NCI-H510A treated with DMSO at 0.1 percent for 48 hours (cell line): ENCODE data around the gene TMEM263.
"Not testable (repeated sequence)": the region's sequence is repeated elsewhere in the genome, so short reads cannot be mapped to it uniquely, and the experiment has no call there.

Experiments used
- DNase-seq: peaks from one replicate; lab custom pipeline; 2025; lab: John Stamatoyannopoulos, UW

Gene TMEM263

GRCh38 chr12:106955377-106956047 lies at the start of gene TMEM263:
Gene TMEM263 (plus strand): TSS chr12:106955907. CDS start chr12:106967117, 11,210 bp downstream.
- peak; percentile 92 for DNase-seq

DNA sequence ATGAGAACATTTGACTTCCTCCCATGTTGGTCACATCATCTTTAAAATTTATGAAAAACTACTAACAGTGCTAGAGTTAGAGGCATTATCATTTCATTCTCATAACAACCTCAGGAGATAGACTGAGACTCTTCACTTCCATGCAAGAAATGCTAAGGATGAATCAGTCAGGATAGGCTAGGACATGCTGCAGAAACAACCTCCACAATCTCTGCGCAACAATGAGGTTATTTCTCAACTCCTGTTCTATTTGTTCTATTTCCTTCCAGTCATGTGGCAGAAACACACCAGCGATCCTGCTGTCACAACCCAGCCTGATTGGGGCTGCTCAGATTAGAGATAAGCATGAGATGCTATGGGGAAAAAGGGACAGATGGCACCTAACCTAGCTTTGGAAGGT lies 49.0 kb upstream of the TMEM263 start:
- DNase-seq: no peak

DNA sequence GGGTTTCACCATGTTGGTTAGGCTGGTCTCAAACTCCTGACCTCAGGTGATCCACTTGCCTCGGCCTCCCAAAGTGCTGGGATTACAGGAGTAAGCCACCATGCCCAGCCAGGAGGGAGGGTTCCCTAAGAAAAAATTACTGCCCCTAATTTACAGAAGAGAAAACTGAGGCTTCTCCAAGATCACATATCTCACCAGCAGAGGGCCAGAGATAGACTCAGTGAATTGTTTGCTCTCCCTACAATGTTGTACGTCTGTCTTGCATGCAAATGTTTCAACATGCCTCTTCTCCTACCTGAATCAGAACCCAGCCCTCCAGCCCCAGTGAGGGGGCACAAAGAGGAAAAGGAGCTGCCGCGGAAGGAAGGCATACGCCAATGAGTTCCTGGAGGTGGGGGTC lies 48.3 kb upstream of the TMEM263 start:
- DNase-seq: no peak

- DNase-seq: no peak
Measured at GRCh38 chr12:106907846-106908245, 47.9 kb upstream of the TMEM263 start.

DNA sequence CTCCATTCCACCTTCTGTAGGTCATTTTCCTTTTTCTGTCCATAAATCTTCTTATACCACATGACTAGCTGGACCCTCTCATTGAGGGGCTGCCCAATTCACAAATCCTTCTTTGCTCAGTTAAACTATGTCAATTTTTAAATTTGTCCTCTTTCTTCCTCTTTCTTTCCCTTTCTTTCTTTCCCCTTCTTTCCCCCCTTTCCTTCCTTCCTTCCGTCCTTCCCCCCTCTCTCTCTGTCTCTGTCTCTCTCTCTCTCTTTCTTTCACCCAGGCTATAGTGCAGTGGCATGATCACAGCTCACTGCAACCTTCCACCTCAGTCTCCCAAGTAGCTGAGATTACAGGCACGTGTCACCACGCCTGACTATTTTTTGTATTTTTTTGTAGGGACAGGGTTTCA lies 47.1 kb upstream of the TMEM263 start:
- no peak for DNase-seq

GRCh38 chr12:106910202-106910601 lies 45.5 kb upstream of the TMEM263 start:
- no peak for DNase-seq

DNA sequence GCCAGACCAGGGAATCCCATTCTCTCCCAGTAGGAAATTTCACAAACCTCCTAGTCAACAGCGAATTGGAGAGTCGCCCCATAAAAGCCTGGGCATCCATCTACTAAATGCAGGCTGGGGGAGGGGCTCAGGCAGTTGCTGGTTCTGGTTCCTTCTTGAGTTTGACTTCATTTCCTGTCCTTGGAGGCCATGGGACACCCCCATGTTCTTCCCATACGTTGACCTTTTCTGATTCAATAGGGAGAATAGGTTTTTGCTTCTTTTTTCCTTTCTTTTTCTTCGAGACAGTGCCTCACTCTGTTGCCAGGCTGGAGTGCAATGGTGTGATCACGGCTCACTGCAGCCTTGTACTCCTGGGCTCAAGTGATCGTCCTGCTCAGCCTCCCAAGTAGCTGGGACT lies 44.1 kb upstream of the TMEM263 start:
- no peak for DNase-seq

DNA sequence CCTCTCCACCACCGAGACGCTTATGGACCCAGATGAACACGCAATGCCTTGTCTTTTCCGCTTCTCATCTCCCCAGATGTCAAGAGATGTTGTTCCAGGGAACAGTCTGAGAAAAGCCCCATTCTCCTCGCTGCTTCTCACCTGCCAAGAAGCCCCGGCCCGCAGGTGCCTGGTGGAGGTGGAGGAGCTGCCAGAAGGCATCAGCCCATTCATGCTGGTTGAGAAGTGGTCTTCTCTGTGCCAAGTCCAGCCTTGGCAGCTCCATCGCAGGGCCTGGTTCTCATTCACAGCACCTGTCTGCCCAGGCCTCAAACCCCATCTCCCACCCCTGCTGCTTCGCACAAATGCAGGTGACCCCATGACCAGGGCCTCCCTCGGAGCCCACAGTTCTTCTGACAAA lies 42.3 kb upstream of the TMEM263 start:
- DNase-seq: no peak

DNA sequence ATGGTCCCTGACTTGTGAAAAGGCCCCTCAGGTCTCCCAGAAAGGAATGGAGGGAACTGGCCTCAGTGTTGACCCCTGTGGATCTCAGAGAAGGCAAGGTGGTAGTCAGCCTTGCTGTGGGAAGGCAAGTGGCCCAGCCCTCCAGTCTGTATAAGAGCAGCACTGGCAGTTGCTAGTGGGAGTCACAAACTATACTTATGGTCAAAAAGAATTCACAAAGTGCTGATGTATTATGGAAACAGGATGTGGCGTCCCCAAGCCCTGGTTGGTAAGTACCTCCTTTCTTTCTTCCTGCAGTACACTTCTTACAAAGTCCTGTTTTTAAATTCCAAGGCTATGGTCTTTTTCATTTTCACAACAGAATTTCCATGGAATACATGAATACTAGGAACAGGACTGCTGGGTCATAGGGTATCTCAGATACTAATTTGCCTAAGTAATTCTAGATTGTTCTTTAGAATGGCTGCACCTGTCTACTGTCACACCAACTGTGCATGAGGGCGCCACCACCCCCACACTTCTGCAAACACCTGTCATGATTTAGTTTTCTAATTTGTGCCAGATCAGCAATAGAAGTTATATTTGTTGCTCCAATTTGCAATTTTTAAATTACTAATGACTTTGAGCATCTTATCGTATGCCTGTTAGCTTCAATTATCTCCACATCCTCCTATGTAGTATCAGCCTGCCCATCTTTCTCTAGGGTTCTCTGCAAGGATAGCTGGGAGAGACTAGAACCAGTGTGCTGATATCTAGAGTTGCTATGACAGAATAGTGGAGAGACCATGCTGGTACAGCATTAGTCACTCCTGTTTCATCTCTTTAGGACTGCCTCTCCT lies 40.7 kb upstream of the TMEM263 start:
- no peak for DNase-seq

DNA sequence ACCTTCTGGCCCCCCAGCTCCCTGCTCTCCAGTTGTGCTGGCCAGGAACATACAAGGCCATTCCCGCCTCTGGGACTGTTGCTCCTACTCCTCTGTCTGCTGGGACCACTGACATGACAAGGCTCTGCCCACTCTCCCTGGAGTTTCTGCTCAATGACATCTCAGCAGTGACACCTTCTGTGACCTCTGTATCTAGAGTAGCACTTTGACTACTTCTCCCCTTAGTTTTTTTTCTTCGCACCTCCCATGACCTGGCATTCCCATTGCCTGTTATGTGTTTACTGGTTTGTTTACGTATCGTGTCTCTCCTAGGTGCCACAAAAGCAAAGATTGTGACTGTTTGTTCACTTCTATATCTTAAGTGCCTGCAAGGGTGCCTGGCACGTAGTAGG lies 40.1 kb upstream of the TMEM263 start:
- DNase-seq: no peak

DNA sequence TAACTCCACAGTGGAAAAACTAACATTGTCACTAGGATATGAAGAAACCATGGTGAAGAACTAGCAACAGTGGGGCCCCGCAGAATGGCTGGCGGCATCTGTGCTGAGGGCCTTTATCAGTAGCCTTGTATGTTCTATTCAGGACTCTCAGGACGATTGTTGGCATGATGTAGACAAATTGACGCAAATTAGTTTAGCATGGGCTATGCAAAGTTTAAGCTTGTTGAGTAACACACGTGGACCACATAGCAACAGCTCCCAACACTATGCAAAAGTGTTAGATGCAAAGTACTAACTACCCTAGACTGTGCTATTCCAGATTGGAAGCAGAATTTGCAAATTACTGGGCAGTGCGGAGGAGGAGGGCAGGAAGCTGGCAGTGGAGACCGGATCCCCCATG lies 38.2 kb upstream of the TMEM263 start:
- no peak for DNase-seq

DNA sequence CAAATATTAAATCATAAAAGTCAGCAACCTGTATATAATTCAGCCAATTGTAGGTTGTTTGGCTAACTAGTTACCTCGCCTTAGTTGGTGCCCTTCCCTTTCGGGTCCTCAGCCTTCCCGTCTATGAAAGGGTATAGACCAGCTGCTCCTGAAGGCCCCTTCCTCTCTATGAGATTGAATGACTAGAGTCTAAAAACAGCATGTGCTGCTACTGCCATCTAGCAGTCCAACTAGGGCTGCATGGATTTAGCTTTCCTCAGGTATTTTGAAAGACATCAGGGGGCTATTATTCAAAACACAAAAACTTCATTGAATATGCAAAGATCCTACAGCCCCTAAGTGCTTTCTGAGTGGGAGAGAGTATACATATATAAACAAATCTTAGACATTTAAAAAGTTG lies 37.0 kb upstream of the TMEM263 start:
- peak; percentile 39 for DNase-seq

GRCh38 chr12:106919910-106920544 lies 35.7 kb upstream of the TMEM263 start:
- DNase-seq: peak; percentile 16

- DNase-seq: not testable (repeated sequence)
Measured at GRCh38 chr12:106921976-106922375, 33.7 kb upstream of the TMEM263 start.

- DNase-seq: not testable (repeated sequence)
Measured at GRCh38 chr12:106923594-106923993, 32.1 kb upstream of the TMEM263 start.

DNA sequence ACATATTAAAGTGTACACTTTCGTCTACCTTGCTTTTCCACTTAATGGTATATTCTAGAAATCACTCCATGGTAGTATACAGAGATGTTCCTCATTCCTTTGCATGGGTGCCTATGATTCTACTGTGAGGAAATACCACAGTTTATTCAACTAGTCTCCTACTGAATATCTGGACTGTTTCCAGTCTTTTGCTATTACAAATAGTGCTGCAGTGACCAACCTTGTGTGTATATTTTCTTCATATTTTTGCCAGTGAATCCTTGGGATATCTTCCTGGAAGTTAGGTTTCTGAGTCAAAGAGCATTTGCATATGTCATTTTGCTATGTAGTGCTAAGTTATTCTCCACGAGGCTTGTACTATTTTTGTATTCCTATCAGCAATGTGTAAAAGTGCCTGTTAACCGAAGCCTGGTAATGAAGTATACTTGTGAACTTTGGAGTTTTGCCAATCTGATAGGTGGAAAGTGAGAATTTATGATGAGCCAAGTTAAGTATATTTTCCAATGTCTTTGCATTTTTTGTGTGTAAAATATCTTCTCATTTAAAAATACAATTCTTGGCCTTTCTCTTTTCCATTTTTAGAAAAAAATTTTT lies 31.3 kb upstream of the TMEM263 start:
- no peak for DNase-seq

DNA sequence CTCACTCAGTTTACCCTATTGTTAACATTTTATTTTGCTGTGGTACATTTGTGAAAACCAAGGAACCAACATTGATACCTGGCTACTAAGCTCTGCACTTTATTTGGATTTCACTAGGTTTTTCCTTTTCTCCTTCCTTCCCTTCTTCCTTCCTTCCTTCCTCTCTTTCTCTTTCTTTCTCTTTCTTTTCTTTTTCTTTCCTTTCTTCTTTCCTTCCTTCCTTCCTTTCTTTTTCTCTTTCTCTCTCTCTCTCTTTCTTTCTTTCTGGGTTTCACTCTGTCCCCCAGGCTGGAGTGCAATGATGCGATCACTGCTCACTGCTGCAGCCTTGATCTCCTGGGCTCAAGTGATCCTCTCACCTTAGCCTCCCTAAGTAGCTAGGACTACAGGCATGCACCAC lies 29.1 kb upstream of the TMEM263 start:
- no peak for DNase-seq

DNA sequence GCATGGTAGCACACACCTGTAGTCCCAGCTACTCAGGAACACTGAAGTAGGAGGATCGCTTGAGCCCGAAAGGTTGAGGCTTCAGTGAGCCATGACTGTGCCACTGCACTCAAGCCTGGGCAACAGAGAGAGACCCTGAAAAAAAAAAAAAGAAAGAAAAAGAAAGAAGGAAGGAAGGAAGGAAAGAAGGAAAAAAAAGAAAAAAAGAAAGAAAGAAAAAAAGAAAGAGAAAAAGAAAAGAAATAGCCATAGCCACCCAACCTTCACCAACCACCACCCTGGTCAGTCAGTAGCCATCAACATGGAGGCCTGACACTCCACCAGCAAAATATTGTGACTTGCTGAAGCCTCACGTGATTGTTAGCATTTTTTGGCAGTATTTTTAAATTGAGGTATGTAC lies 21.4 kb upstream of the TMEM263 start:
- DNase-seq: no peak

DNA sequence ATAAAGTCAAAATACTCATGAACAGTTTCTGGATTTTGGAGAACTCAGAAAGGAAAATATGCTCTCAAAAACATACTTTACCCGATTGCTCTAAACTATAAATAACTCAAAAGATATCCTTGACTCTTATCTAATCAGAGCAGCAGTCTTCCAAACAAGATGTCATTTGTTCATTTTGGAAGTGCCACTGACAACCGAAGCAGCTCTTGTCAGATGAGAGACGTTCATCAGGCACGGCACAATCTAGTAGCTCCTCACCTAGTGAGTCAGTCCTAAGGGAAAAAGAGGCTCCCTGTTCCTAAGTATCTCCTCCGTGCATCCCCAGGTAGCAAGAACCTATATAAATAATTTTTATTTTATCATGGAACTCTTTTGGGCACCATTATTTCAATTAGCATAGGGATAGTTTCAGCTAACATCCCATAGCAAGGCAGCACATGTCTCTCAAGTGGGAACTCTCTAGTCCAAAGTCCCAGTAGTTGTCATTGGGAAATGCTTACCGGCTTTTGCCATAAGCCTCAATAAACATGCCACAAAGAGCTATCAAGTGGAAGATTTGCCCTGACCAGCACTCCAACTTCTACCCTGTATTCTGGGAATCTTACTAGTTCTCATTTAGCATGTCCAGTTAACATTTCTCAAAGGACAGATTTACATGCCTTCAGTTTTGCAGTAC lies 14.1 kb upstream of the TMEM263 start:
- DNase-seq: no peak

DNA sequence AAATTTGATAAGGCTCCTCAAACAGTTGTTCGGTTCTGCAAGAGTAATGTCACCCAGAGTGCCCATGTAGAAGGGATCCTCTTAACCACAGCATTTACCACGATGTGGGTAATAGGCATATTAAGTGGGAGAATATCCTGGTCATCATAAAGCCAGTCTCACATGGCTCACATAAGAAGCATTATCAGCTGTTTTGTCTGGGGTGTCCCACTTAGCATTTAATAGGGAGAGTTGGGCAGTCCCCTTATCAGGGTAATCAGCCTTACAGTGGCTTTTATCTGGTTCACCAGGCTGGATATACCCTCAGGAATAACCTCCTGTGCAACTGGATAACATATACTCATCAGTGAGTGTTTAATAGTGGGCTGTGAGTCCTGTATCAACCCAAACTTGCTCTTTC lies 12.9 kb upstream of the TMEM263 start:
- DNase-seq: no peak

- DNase-seq: no peak
Measured at GRCh38 chr12:106945261-106945851, 10.4 kb upstream of the TMEM263 start.

DNA sequence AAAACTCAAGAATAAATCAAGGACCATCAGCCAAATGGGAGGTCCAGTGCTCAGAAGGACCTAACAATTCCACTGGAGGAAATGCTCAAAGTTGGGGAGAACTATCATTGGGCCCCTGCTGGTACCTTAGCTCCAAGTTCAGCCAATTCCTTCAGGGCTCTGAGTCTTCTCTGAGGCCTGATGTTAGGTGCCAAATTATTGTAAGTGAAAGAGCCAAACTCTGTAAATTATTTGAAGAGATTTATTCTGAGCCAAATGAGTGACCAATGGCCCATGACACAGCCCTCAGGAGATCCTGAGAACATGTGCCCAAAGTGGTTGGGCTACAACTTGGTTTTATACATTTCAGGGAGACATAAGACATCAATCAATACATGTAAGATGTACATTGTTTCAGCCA lies 8.2 kb upstream of the TMEM263 start:
- DNase-seq: no peak
